Fibroblast of villous mesenchyme (primary cell): Measurements from ENCODE around the gene MCM9. TPM values are rescaled to one million over a fixed set of nuclear protein-coding genes. Genes with fewer than 3 reads are reported as not detected.
"Not testable (repeated sequence)": the region's sequence is repeated elsewhere in the genome, so short reads cannot be mapped to it uniquely, and the experiment has no call there.

ENCODE experiments used
- DNase-seq: peaks from one replicate; pipeline ENCODE4 v3.0.0-alpha.2; 2010; ENCODE audit warnings: low read depth
- H3K4me3 ChIP-seq: 2 replicates; pipeline ENCODE4 v1.5.1; 2011; ENCODE audit warnings: low read depth, mild to moderate bottlenecking, low read length
- total RNA-seq: library from RNA; depleted of rRNA; stranded (reverse); fragments of >200 nt; gene quantifications from 2 replicates; pipeline ENCODE4 v1.2.3, GENCODE V29; 2012
- TF ChIP-seq, protein P1 (sequence below): IDR thresholded peaks from 2 replicates; pipeline ENCODE4 v1.5.1; 2012; ENCODE audit warnings: low read depth, mild to moderate bottlenecking, low read length; ENCODE audit not compliant: insufficient read depth

MCM9 gene
- total RNA-seq, 1 donor, result 15.1 TPM

DNA sequence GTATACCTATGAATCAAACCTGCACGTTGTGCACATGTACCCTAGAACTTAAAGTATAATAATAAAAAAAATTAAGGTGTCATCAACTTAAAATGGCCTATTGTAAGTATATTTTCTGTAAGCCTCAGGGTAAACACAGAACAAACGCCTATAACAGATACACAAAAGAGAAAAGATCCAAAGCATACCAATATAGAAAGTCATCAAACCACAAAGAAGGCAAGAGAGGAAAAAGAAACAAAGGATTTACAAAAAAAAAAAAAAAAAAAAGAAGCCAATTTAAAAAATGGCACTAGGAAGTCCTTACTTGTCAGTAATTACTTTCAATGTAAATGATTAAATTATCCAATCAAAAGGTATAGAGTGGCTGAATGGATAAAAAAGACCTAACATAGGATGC is 65.6 kb downstream of the MCM9 start:
- DNase-seq, result no peak
- TF ChIP-seq, protein P1, sequence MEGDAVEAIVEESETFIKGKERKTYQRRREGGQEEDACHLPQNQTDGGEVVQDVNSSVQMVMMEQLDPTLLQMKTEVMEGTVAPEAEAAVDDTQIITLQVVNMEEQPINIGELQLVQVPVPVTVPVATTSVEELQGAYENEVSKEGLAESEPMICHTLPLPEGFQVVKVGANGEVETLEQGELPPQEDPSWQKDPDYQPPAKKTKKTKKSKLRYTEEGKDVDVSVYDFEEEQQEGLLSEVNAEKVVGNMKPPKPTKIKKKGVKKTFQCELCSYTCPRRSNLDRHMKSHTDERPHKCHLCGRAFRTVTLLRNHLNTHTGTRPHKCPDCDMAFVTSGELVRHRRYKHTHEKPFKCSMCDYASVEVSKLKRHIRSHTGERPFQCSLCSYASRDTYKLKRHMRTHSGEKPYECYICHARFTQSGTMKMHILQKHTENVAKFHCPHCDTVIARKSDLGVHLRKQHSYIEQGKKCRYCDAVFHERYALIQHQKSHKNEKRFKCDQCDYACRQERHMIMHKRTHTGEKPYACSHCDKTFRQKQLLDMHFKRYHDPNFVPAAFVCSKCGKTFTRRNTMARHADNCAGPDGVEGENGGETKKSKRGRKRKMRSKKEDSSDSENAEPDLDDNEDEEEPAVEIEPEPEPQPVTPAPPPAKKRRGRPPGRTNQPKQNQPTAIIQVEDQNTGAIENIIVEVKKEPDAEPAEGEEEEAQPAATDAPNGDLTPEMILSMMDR, result no peak
- H3K4me3 ChIP-seq, result no peak overlapping the region

DNA sequence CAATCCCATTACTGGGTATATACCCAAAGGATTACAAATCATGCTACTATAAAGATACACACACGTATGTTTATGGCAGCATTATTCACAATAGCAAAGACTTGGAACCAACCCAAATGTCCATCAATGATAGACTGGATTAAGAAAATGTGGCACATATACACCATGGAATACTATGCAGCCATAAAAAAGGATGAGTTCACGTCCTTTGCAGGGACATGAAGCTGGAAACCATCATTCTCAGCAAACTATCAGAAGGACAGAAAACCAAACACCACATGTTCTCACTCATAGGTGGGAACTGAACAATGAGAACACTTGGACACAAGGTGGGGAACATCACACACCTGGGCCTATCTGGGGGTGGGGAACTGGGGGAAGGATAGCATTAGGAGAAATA is 66.1 kb downstream of the MCM9 start:
- not testable (repeated sequence) for DNase-seq, H3K4me3 ChIP-seq

DNA sequence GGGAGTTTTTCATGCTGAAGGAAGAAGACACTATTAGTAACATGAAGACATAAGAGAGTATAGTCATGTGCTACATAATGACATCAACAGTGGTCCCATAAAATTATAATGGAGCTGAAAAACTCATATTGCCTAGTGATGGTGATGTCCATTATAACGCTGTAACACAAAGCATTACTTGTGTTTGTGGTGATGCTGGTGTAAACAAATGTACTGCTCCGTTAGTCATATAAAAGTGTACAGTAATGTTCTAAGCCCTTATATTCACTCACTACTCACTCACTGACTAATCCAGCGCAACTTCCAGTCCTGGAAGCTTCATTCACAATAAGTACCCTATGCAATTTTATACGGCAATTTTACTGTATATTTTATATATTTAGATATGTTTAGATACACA is 67.8 kb downstream of the MCM9 start:
- no peak for DNase-seq
- no peak overlapping the region for H3K4me3 ChIP-seq
- TF ChIP-seq, protein P1, result no peak

DNA sequence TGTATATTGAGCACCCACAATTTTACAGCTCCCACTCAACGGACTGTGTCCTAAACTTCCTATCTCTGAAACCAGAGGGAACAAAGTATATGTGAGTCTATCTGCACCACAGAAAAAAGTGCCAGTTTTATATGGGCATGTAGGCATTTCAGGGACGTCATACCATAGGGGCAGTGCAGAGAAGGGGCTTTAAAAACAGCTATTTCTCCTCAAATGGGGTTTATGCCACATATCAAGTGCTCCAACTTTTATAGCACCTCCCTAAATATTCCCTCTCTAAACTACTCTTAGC is 69.9 kb downstream of the MCM9 start:
- no peak overlapping the region for H3K4me3 ChIP-seq
- TF ChIP-seq, protein P1, result no peak
- no peak for DNase-seq

DNA sequence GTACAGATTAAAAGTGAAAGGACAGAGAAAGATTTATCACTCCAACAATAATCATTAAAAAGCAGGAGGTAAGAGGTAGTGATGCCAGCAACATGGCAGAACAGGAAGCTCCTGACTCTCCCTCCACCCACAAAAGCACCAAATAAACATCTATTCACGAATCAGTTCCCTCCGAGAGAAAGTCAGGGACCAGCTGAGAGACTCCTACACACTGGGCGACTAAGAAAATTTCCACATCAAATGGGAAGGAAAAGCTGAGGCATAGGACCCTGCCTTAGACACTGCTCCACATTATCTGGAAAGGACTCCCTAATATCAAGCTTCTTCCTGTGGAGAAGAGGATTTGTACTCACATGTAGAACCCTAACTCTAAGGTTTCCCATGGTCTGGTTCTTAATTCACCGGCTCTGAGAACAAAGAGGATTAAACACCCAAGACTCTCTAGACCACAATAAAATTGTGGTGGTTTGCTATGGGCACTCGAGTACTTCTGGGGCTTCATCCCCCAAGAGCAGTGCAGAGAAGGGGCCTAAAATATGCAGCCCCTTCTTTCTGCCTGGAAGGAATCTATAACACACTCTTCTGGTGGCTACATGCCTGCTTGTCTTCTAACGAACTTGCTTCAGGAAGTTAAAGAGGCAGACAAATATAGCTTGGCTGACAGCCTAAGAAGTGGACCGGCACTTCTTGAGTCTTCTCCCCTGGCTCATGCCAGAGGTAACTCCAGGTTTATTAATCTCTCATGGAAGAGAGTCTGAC is 70.4 kb downstream of the MCM9 start:
- no peak overlapping the region for H3K4me3 ChIP-seq
- DNase-seq, result no peak
- TF ChIP-seq, protein P1, result no peak

DNA sequence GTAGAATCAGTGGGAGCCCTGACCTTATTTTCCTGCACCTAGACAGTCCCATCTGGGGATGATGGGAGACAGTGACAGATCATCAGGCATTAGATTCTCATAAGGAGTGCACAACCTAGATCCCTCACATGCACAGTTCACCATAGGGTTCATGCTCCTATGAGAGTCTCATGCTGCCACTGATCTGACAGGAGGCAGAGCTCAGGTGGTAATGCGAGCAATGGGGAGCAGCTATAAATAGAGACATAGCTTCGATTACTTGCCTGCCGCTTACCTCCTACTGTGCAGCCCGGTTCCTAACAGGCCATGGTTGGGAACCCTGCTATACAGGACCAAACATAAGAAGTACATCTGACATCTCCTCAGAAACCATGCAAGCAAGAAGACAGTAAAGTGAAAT is 72.5 kb downstream of the MCM9 start:
- no peak for DNase-seq
- H3K4me3 ChIP-seq, result no peak overlapping the region
- TF ChIP-seq, protein P1, result no peak

DNA sequence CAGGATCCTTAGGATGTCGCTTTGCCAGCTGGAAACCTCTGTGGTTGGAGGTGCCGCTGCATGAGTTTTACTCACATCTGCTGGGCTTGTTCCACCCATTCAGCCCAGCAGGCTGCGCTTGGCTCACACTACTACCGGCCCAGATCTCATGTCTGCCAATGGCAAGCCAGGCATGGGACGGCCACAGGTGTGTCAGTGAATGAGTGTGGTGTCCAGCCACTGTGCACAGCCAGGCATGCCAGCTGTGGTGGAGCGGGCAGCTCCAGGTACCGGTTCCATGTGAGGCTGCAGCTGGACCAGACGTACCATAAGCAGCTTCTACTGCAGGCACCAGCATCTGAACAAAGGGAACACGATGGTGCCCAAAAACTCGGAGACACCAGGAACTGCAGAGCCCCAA is 74.1 kb downstream of the MCM9 start:
- H3K4me3 ChIP-seq, result no peak overlapping the region
- DNase-seq, result no peak
- TF ChIP-seq, protein P1, result no peak
